Breast epithelium (tissue), 4 donors: ENCODE measurements around the gene PWWP2A. TPM values are rescaled to one million over a fixed set of nuclear protein-coding genes. Genes with fewer than 3 reads are reported as not detected.

Source experiments
- DNase-seq, 2 donors: peaks; one replicate each; pipeline ENCODE4 v3.0.0-alpha.2; 2019; ENCODE audit warnings: low spot score in 2 of 2
- H3K27ac ChIP-seq, 2 donors: fragments of 200-600 bp; sonication (generic) in 1 of 2; one replicate each; pipeline ENCODE4 v1.5.1; 2016 to 2019; ENCODE audit warnings: mild to moderate bottlenecking in 1 of 2
- H3K27me3 ChIP-seq, 2 donors: fragments of 200-600 bp; sonication (generic) in 1 of 2; one replicate each; pipeline versions ENCODE4 v1.5.1 to v1.6.0; 2017 to 2019; ENCODE audit warnings: control low read depth in 1 of 2, mild to moderate bottlenecking in 1 of 2
- H3K36me3 ChIP-seq: fragments of 200-600 bp; one replicate; pipeline ENCODE4 v1.5.1; 2019
- H3K4me1 ChIP-seq, 2 donors: fragments of 200-600 bp; sonication (generic); one replicate each; pipeline ENCODE4 v1.5.1; 2016 to 2019; ENCODE audit warnings: control low read depth in 1 of 2
- H3K4me3 ChIP-seq, 3 donors: fragments of 200-600 bp; sonication (generic); 1 replicate in 2 of 3; 2 replicates in 1 of 3; pipeline ENCODE4 v1.5.1; 2016 to 2019; ENCODE audit warnings: mild to moderate bottlenecking in 3 of 3, moderate library complexity in 2 of 3
- H3K9me3 ChIP-seq, 2 donors: fragments of 200-600 bp; sonication (generic) in 1 of 2; one replicate each; pipeline ENCODE4 v1.5.1; 2016 to 2019; ENCODE audit warnings: control low read depth in 1 of 2
- POLR2A ChIP-seq: fragments of 450-650 bp; IDR thresholded peaks from one replicate; pipeline ENCODE4 v1.6.1; 2016; ENCODE audit warnings: antibody characterized with exemption, mild to moderate bottlenecking, moderate library complexity
- POLR2AphosphoS5 ChIP-seq, 3 donors: sonication (generic); formaldehyde crosslinking; IDR thresholded peaks; one replicate each; pipeline ENCODE4 v1.6.1; 2017; ENCODE audit warnings: antibody characterized with exemption in 3 of 3
- intact Hi-C: fragments of 100-400 bp; cut with DNase I; formaldehyde crosslinking; loops from one replicate; pipeline ENCODE4 v1.15.1; 2023; ENCODE audit warnings: low total_unique reads
- total RNA-seq, 3 donors: library from RNA; depleted of rRNA; stranded (reverse); fragments of >200 nt; gene quantifications; one replicate each; pipeline ENCODE4 v1.1.0, GENCODE V29; 2016
- TF ChIP-seq, protein P1 (sequence below), 3 donors: fragments of 450-650 bp; IDR thresholded peaks; one replicate each; pipeline ENCODE4 v1.5.1; 2016 to 2017; ENCODE audit warnings: antibody characterized with exemption in 3 of 3, mild to moderate bottlenecking in 3 of 3, moderate library complexity in 3 of 3

Gene PWWP2A
- total RNA-seq, 3 donors from 2014 or later = 29.8 to 45.8 (median 39.3) TPM

DNA sequence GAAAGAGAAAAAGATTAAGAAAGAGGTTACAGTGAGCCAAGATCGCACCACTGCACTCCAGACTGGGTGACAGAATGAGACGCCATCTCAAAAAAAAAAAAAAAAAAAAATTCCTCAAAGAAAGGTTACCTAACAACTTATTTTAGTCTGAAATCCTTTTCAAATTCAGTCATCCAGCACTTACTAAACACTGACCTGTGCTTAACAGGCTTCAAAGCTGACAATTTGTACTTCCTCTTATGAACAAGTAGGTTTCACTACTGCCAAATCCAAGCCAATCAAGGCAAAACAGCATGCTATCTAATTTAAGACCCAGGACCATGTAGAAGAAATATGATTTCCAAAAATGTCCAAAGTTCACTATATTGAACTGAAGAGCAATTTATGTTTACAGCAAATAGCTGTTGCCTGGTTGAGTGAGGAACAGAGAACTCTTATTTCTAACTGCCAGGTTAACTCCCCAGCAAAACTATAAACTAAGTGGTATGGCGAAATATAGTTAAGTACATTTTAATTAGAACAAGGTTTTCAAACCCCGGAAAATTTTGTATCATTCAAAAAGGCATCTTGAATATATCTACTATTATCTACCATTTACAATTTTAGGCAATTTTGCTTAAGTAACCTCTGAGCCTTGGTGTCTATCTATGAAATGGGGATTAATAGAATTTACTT is 13.4 kb downstream of the PWWP2A start:
- Histone ChIP-seq H3K36me3 (no peaks in the 10 kb centered on the region), H3K9me3 (no peaks in the 10 kb centered on the region), H3K4me3 (no peak overlapping the region), H3K4me1 (no peaks in the 10 kb centered on the region), H3K27me3 (no peaks in the 10 kb centered on the region), H3K27ac (no peak overlapping the region)
- intact Hi-C loops = no loop called here
- no peak for DNase-seq
- no peak for TF ChIP-seq POLR2AphosphoS5 (IDR thresholded peaks at IDR 0.05)
- no peak for TF ChIP-seq POLR2A
- TF ChIP-seq, protein P1, sequence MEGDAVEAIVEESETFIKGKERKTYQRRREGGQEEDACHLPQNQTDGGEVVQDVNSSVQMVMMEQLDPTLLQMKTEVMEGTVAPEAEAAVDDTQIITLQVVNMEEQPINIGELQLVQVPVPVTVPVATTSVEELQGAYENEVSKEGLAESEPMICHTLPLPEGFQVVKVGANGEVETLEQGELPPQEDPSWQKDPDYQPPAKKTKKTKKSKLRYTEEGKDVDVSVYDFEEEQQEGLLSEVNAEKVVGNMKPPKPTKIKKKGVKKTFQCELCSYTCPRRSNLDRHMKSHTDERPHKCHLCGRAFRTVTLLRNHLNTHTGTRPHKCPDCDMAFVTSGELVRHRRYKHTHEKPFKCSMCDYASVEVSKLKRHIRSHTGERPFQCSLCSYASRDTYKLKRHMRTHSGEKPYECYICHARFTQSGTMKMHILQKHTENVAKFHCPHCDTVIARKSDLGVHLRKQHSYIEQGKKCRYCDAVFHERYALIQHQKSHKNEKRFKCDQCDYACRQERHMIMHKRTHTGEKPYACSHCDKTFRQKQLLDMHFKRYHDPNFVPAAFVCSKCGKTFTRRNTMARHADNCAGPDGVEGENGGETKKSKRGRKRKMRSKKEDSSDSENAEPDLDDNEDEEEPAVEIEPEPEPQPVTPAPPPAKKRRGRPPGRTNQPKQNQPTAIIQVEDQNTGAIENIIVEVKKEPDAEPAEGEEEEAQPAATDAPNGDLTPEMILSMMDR (IDR thresholded peaks at IDR 0.05) = no peak

DNA sequence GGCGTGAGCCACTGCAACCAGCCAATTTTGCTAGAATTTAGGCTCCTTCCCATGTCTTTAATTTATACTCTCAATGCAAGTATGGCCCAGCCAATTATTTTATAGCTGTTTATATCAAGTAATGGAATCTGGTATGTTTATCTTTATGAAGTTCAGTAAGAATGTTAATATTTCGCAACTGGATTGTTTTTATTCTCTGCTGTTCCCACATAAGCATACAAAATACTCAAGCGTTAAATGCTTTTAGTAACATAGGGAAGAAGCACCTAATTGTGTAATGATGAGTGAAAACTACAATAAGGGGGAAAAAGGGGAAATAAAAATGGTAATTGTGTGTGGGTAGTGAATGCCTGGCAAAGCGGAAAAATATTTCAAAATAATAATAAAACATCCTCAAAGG is 21.3 kb downstream of the PWWP2A start:
- H3K36me3 ChIP-seq = no peaks in the 10 kb centered on the region
- no peaks in the 10 kb centered on the region for H3K4me1 ChIP-seq
- intact Hi-C loops = no loop called here

DNA sequence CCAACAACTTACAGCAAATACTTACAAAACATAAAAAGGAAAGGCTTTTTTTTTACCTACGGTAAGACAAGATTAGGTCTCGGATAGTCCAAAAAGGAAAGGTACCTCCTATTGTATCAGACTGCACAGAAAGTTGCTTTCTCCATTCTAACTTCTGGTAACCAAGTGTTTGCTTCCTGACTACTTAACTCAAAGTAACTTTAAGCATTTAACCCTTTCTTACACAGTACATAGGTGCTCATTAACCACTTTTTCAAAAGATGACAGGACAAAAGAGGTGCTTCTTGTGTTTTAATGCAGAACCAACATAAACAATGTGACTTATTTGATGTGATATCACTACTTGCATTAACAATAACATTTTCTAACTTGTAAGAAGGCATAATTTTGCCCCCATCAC is 23.1 kb downstream of the PWWP2A start:
- Histone ChIP-seq H3K9me3 (no peaks in the 10 kb centered on the region), H3K36me3 (no peaks in the 10 kb centered on the region), H3K4me3 (no peak overlapping the region), H3K27me3 (no peaks in the 10 kb centered on the region), H3K4me1 (no peaks in the 10 kb centered on the region), H3K27ac (no peak overlapping the region)
- no peak for TF ChIP-seq POLR2AphosphoS5 (IDR thresholded peaks at IDR 0.05)
- no peak for TF ChIP-seq POLR2A
- TF ChIP-seq, protein P1 (IDR thresholded peaks at IDR 0.05) = no peak
- intact Hi-C loops = no loop called here
- DNase-seq = no peak

More for the DNA sequence above, 21.3 kb downstream of the PWWP2A start:
- H3K27me3 ChIP-seq = no peaks in the 10 kb centered on the region
- DNase-seq = no peak
- no peaks in the 10 kb centered on the region for H3K9me3 ChIP-seq
- TF ChIP-seq POLR2AphosphoS5 (IDR thresholded peaks at IDR 0.05) = no peak
- TF ChIP-seq POLR2A = no peak
- TF ChIP-seq, protein P1 (IDR thresholded peaks at IDR 0.05) = no peak
- H3K4me3 ChIP-seq = no peak overlapping the region
- no peak overlapping the region for H3K27ac ChIP-seq

DNA sequence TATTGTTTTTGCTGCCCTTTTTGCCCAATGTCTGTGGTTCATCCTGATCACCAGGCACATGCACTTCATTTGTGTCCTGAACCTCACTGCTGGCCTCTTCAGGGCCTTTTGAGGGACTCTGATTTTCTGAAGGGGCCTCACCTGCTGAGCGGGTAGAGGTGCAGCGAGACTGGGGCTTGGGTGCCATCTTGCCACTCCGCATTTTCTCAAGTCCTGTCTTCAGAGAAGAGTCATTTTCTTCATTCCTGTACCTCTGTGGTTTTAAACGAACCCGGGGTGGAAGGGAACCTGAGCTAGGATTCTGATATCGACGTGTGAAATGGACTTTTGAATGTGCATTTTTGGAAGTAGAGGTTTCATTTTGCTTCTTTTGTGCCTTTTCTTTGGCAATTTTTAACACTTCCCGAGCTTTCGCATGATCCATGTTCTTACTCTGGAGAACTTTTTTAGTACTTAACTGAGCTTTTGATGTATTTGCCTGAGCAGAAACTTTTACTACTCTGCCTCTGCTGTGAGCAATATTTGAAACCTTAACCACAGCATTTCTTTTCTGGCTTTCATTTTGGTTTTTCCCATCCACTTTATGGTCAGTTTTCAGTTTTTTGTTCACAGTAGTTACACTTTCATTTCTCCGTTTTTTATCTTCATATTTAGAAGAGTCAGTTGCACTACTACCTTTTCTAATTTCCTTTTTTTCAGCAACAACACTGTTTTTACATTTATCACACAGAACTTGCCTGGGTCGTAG is 26.1 kb downstream of the PWWP2A start:
- no peaks in the 10 kb centered on the region for H3K36me3 ChIP-seq
- no peak for DNase-seq
- H3K27me3 ChIP-seq = no peaks in the 10 kb centered on the region
- TF ChIP-seq, protein P1 (IDR thresholded peaks at IDR 0.05) = no peak
- no peak for TF ChIP-seq POLR2AphosphoS5 (IDR thresholded peaks at IDR 0.05)
- no peak for TF ChIP-seq POLR2A
- intact Hi-C loops = no loop called here
- H3K27ac ChIP-seq = no peak overlapping the region
- H3K4me1 ChIP-seq = no peaks in the 10 kb centered on the region
- H3K4me3 ChIP-seq = no peak overlapping the region
- no peaks in the 10 kb centered on the region for H3K9me3 ChIP-seq

DNA sequence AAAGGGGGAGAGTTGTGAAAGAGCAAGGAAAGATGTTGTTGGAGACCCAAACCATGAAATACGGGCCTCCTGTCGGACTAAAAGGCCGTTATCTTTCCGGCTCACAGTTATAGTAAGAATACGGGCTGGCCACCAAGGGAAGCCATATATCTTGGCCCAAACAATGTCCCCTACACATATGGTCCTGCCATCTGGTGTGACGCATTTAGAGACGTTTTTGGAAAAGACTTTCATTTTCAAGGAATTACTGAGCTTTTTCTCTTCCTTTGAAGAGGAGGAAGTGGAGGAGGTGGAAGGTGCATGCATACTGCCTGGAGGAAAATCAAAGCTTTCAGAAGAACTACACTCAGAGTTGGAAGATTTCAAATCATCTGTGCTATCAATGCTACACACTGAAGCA is 26.7 kb downstream of the PWWP2A start:
- Histone ChIP-seq H3K9me3 (no peaks in the 10 kb centered on the region), H3K36me3 (no peaks in the 10 kb centered on the region), H3K4me1 (no peaks in the 10 kb centered on the region), H3K4me3 (no peak overlapping the region), H3K27me3 (no peaks in the 10 kb centered on the region), H3K27ac (no peak overlapping the region)
- no peak for TF ChIP-seq POLR2A
- TF ChIP-seq, protein P1 (IDR thresholded peaks at IDR 0.05) = no peak
- TF ChIP-seq POLR2AphosphoS5 (IDR thresholded peaks at IDR 0.05) = no peak
- intact Hi-C loops = no loop called here
- no peak for DNase-seq
